Neuronal stem cell (in vitro differentiated cells): Measurements from ENCODE around the gene TSPEAR.

ENCODE experiments used
- DNase-seq: peaks from one replicate; pipeline ENCODE4 v3.0.0-alpha.2; 2013; ENCODE audit warnings: low spot score
- H2AFZ ChIP-seq: one replicate; pipeline ENCODE4 v1.6.1; 2013; ENCODE audit warnings: mild to moderate bottlenecking, low read length, inconsistent platforms
- H2AK5ac ChIP-seq: 2 replicates; pipeline ENCODE4 v1.6.1; 2013; ENCODE audit warnings: low read depth, mild to moderate bottlenecking, inconsistent platforms, low read length, moderate library complexity, mixed read lengths
- H2BK120ac ChIP-seq: 2 replicates; pipeline ENCODE4 v1.6.1; 2013; ENCODE audit warnings: low read depth, mild to moderate bottlenecking, inconsistent platforms, low read length, moderate library complexity, mixed read lengths
- H2BK12ac ChIP-seq: one replicate; pipeline ENCODE4 v1.6.1; 2013; ENCODE audit warnings: low read length, inconsistent platforms
- H2BK15ac ChIP-seq: 2 replicates; pipeline ENCODE4 v1.6.1; 2013; ENCODE audit warnings: mild to moderate bottlenecking, low read length, inconsistent platforms, mixed read lengths
- H2BK5ac ChIP-seq: one replicate; pipeline ENCODE4 v1.6.1; 2013; ENCODE audit warnings: inconsistent platforms, mild to moderate bottlenecking, low read length, moderate library complexity
- H3K14ac ChIP-seq: one replicate; pipeline ENCODE4 v1.6.1; 2013; ENCODE audit warnings: low read length, inconsistent platforms
- H3K18ac ChIP-seq: 2 replicates; pipeline ENCODE4 v1.6.1; 2013; ENCODE audit warnings: low read length, inconsistent platforms
- H3K23ac ChIP-seq: 2 replicates; pipeline ENCODE4 v1.6.1; 2013; ENCODE audit warnings: low read depth, mild to moderate bottlenecking, mixed read lengths, low read length, inconsistent platforms; ENCODE audit not compliant: poor library complexity
- H3K27ac ChIP-seq: replicated peaks from 3 replicates; pipeline ENCODE4 v1.5.1; 2013; ENCODE audit warnings: low read length, inconsistent platforms
- H3K27me3 ChIP-seq, 3 experiments: 2 replicates each; pipeline ENCODE4 v1.6.1; 2013; ENCODE audit warnings: low read length in 3 of 3, mild to moderate bottlenecking in 2 of 3, inconsistent platforms in 1 of 3, low read depth in 1 of 3, mixed read lengths in 1 of 3, moderate library complexity in 1 of 3; ENCODE audit not compliant: control insufficient read depth in 3 of 3, insufficient read depth in 3 of 3
- H3K36me3 ChIP-seq, 2 donors: replicated peaks in 1 of 2; 2 replicates each; pipeline ENCODE4 v1.6.1; 2013; ENCODE audit warnings: low read length in 2 of 2; ENCODE audit not compliant: control insufficient read depth in 2 of 2, insufficient read depth in 2 of 2
- H3K4ac ChIP-seq: 2 replicates; pipeline ENCODE4 v1.6.1; 2013; ENCODE audit warnings: inconsistent platforms, mild to moderate bottlenecking, low read length, moderate library complexity
- H3K4me1 ChIP-seq, 2 donors: 1 replicate in 1 of 2; 2 replicates in 1 of 2; pipeline ENCODE4 v1.6.1; 2013; ENCODE audit warnings: low read length in 2 of 2, low read depth in 1 of 2; ENCODE audit not compliant: control insufficient read depth in 2 of 2, insufficient read depth in 1 of 2
- H3K4me2 ChIP-seq: one replicate; pipeline ENCODE4 v1.6.1; 2013; ENCODE audit warnings: mild to moderate bottlenecking, low read length, inconsistent platforms; ENCODE audit not compliant: insufficient read depth, poor library complexity, severe bottlenecking
- H3K4me3 ChIP-seq, 2 donors: 2 replicates each; pipeline ENCODE4 v1.5.1; 2013; ENCODE audit warnings: low read length in 2 of 2, mild to moderate bottlenecking in 2 of 2, inconsistent platforms in 1 of 2, moderate library complexity in 1 of 2
- H3K79me1 ChIP-seq: one replicate; pipeline ENCODE4 v1.6.1; 2013; ENCODE audit warnings: low read depth, mild to moderate bottlenecking, inconsistent platforms, low read length, moderate library complexity
- H3K9ac ChIP-seq: one replicate; pipeline ENCODE4 v1.6.1; 2013; ENCODE audit warnings: mild to moderate bottlenecking, low read depth, low read length, inconsistent platforms; ENCODE audit not compliant: poor library complexity
- H3K9me3 ChIP-seq, 2 donors: replicated peaks in 1 of 2; 2 replicates each; pipeline versions ENCODE3 to v1.6.1; 2013; ENCODE audit warnings: low read length in 2 of 2, mild to moderate bottlenecking in 2 of 2, inconsistent platforms in 1 of 2, low read depth in 1 of 2, mixed read lengths in 1 of 2, moderate library complexity in 1 of 2; ENCODE audit not compliant: control insufficient read depth in 2 of 2, insufficient read depth in 1 of 2
- H4K8ac ChIP-seq: one replicate; pipeline ENCODE4 v1.6.1; 2013; ENCODE audit warnings: low read depth, mild to moderate bottlenecking, inconsistent platforms, low read length, moderate library complexity
- H4K91ac ChIP-seq: one replicate; pipeline ENCODE4 v1.6.1; 2013; ENCODE audit warnings: low read length, low read depth, mild to moderate bottlenecking, inconsistent platforms; ENCODE audit not compliant: poor library complexity
- WGBS, 2 donors: extraction: QIAGEN DNeasy Blood & Tissue Kit; methylation state at CpG; one replicate each; pipeline ENCODE4 v1.1.7; 2013; ENCODE audit warnings: missing lambda C conversion rate in 2 of 2, mixed read lengths in 1 of 2; ENCODE audit not compliant: insufficient read length in 2 of 2, insufficient replicate concordance in 1 of 2; ENCODE audit errors: extremely low coverage in 2 of 2; 5-methylcytosine and 5-hydroxymethylcytosine counted together

Gene TSPEAR

GRCh38 chr21:44523567-44524413 is 187.6 kb downstream of the TSPEAR start:
- no peak overlapping the region for H4K91ac ChIP-seq
- no peak overlapping the region for H3K18ac ChIP-seq
- no peak overlapping the region for H2BK15ac ChIP-seq
- H3K4me1 ChIP-seq, result no peaks in the 10 kb centered on the region
- H3K9ac ChIP-seq, result no peak overlapping the region
- no peak overlapping the region for H3K23ac ChIP-seq
- no CpG with 5 or more reads among the region's 1 CpG for WGBS, 2 donors
- no peak overlapping the region for H2BK5ac ChIP-seq
- no peak overlapping the region for H2AFZ ChIP-seq
- H3K27ac ChIP-seq, result no peak overlapping the region
- H2BK120ac ChIP-seq, result no peak overlapping the region
- H4K8ac ChIP-seq, result no peak overlapping the region
- no peak overlapping the region for H2BK12ac ChIP-seq
- no peak overlapping the region for H3K14ac ChIP-seq
- no peak for DNase-seq
- no peak overlapping the region for H3K4me2 ChIP-seq
- H3K36me3 ChIP-seq, result no peaks in the 10 kb centered on the region
- H3K27me3 ChIP-seq, result no peaks in the 10 kb centered on the region
- no peak overlapping the region for H3K4ac ChIP-seq
- peaks cover 0 to 10% of the 10 kb centered on the region in 2 donors for H3K9me3 ChIP-seq
- no peak overlapping the region for H3K4me3 ChIP-seq
- no peak overlapping the region for H2AK5ac ChIP-seq
- H3K79me1 ChIP-seq, result no peaks in the 10 kb centered on the region

GRCh38 chr21:44522753-44523204 is 188.6 kb downstream of the TSPEAR start:
- no peak overlapping the region for H3K4ac ChIP-seq
- no peak overlapping the region for H3K4me2 ChIP-seq
- H2AFZ ChIP-seq, result no peak overlapping the region
- WGBS, 2 donors, result no CpG with 5 or more reads among the region's 1 CpG
- no peak for DNase-seq
- H3K4me1 ChIP-seq, result no peaks in the 10 kb centered on the region
- H3K9me3 ChIP-seq, result peaks cover 0 to 10% of the 10 kb centered on the region in 2 donors
- H2BK5ac ChIP-seq, result no peak overlapping the region
- no peak overlapping the region for H3K9ac ChIP-seq
- H3K4me3 ChIP-seq, result no peak overlapping the region
- no peak overlapping the region for H2BK120ac ChIP-seq
- H3K79me1 ChIP-seq, result no peaks in the 10 kb centered on the region
- H4K91ac ChIP-seq, result peak overlapping the region; percentile 22
- peak overlapping the region; percentile 87 for H2BK12ac ChIP-seq
- H3K36me3 ChIP-seq, result no peaks in the 10 kb centered on the region
- no peak overlapping the region for H4K8ac ChIP-seq
- peak overlapping the region; percentile 82 for H3K18ac ChIP-seq
- H2AK5ac ChIP-seq, result peak overlapping the region; percentile 94
- H3K23ac ChIP-seq, result no peak overlapping the region
- no peak overlapping the region for H2BK15ac ChIP-seq
- H3K14ac ChIP-seq, result no peak overlapping the region
- H3K27me3 ChIP-seq, result no peaks in the 10 kb centered on the region
- H3K27ac ChIP-seq, result no peak overlapping the region

- no peak overlapping the region for H3K23ac ChIP-seq
- peak overlapping the region; percentile 22 for H4K91ac ChIP-seq
- H3K36me3 ChIP-seq, result no peaks in the 10 kb centered on the region
- H3K9ac ChIP-seq, result no peak overlapping the region
- peak overlapping the region; percentile 87 for H2BK12ac ChIP-seq
- no peak for DNase-seq
- H2BK15ac ChIP-seq, result no peak overlapping the region
- H2BK5ac ChIP-seq, result peak overlapping the region; percentile 15
- no peak overlapping the region for H3K14ac ChIP-seq
- WGBS, 2 donors, result no CpG with 5 or more reads among the region's 33 CpGs
- peak overlapping the region; percentile 82 for H3K18ac ChIP-seq
- H3K27me3 ChIP-seq, result no peaks in the 10 kb centered on the region
- H2BK120ac ChIP-seq, result no peak overlapping the region
- no peak overlapping the region for H2AFZ ChIP-seq
- H3K79me1 ChIP-seq, result no peaks in the 10 kb centered on the region
- no peak overlapping the region for H3K4ac ChIP-seq
- no peak overlapping the region for H4K8ac ChIP-seq
- no peak overlapping the region for H3K4me3 ChIP-seq
- peak overlapping the region; percentile 94 for H2AK5ac ChIP-seq
- no peak overlapping the region for H3K27ac ChIP-seq
- peaks cover 0 to 10% of the 10 kb centered on the region in 2 donors for H3K9me3 ChIP-seq
- H3K4me2 ChIP-seq, result no peak overlapping the region
- H3K4me1 ChIP-seq, result no peaks in the 10 kb centered on the region
These were observed 189.2 kb downstream of the TSPEAR start for GRCh38 chr21:44521928-44522752.
